ENCODE data around the gene FBXW4.

DNA sequence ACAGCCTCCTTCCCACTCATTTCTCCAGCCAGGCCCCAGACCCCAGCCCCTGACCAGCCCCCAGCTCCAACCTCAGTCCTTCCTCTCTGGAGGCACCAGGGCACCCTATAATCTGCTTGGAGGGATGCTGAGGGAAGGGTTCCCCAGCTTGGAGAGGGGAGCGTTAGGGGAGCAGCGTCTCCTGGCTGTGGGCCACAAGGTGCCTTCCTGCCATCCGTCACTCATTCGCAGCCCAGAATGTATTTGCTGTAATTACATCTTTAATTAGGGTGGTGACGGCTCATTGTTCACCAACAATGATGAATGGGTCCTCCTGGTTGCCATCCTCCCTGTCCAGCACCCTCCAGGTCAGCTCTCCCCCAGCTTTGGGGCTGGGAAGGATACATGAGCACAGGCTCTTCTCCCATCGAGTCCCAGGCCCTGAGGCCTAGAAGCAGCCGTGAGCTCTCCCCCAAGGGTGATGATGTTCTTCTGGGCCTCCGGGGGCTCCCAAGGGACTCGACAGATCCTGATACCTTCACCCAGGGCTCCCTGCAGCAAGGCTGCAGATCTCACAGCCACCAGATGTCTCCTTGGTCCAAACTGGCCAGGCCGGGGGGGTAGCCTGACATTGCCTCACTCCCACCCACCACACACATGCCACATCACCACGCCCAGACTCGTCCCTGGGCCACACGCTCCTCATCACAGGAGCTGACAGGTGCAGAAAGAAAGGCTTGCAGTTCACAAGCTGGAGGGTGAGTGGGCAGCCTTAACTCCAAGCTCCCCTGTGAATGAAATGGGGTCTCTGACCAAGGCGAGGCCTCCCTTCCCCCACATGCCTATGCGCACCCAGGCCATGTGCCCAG is 133.7 kb downstream of the FBXW4 start:
- no peak for TF ChIP-seq POLR2A (IDR thresholded peaks at IDR 0.05; ENCODE audit: low read length)
- TF ChIP-seq, protein P1, sequence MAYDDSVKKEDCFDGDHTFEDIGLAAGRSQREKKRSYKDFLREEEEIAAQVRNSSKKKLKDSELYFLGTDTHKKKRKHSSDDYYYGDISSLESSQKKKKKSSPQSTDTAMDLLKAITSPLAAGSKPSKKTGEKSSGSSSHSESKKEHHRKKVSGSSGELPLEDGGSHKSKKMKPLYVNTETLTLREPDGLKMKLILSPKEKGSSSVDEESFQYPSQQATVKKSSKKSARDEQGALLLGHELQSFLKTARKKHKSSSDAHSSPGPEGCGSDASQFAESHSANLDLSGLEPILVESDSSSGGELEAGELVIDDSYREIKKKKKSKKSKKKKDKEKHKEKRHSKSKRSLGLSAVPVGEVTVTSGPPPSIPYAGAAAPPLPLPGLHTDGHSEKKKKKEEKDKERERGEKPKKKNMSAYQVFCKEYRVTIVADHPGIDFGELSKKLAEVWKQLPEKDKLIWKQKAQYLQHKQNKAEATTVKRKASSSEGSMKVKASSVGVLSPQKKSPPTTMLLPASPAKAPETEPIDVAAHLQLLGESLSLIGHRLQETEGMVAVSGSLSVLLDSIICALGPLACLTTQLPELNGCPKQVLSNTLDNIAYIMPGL (CRISPR knock-in tag; IDR thresholded peaks at IDR 0.05; ENCODE audit: borderline replicate concordance) = no peak
- TF ChIP-seq ZFP36 (IDR thresholded peaks at IDR 0.05; ENCODE audit: borderline replicate concordance, partially characterized antibody) = no peak
- TF ChIP-seq, protein P2, sequence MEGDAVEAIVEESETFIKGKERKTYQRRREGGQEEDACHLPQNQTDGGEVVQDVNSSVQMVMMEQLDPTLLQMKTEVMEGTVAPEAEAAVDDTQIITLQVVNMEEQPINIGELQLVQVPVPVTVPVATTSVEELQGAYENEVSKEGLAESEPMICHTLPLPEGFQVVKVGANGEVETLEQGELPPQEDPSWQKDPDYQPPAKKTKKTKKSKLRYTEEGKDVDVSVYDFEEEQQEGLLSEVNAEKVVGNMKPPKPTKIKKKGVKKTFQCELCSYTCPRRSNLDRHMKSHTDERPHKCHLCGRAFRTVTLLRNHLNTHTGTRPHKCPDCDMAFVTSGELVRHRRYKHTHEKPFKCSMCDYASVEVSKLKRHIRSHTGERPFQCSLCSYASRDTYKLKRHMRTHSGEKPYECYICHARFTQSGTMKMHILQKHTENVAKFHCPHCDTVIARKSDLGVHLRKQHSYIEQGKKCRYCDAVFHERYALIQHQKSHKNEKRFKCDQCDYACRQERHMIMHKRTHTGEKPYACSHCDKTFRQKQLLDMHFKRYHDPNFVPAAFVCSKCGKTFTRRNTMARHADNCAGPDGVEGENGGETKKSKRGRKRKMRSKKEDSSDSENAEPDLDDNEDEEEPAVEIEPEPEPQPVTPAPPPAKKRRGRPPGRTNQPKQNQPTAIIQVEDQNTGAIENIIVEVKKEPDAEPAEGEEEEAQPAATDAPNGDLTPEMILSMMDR (IDR thresholded peaks at IDR 0.05) = no peak
- no peak for TF ChIP-seq EHMT2 (IDR thresholded peaks at IDR 0.05; ENCODE audit: low read depth)
